Loucy (cell line): Measurements from ENCODE around the gene AMY2B.

Experiments used
- H2AFZ ChIP-seq: fragments of 200-600 bp; sonication (generic); 2 replicates; pipeline ENCODE4 v1.6.0; 2016; ENCODE audit warnings: antibody characterized with exemption, mild to moderate bottlenecking, low read length, moderate library complexity
- H3F3A ChIP-seq: fragments of 200-600 bp; 2 replicates; pipeline ENCODE4 v1.6.0; 2016; ENCODE audit warnings: antibody characterized with exemption, low read depth, mild to moderate bottlenecking
- H3K27me3 ChIP-seq: fragments of 200-600 bp; sonication (generic); 2 replicates; pipeline ENCODE4 v1.6.1; 2014; ENCODE audit warnings: low read length, mild to moderate bottlenecking; ENCODE audit not compliant: insufficient read depth, poor library complexity, severe bottlenecking
- H3K36me3 ChIP-seq: fragments of 200-600 bp; sonication (generic); 2 replicates; pipeline ENCODE4 v1.6.1; 2016; ENCODE audit warnings: low read length; ENCODE audit not compliant: insufficient read depth
- H3K4me1 ChIP-seq: fragments of 200-600 bp; sonication (generic); 2 replicates; pipeline ENCODE4 v1.5.1; 2014; ENCODE audit warnings: low read length, mild to moderate bottlenecking; ENCODE audit not compliant: insufficient read depth, poor library complexity, severe bottlenecking
- H3K4me2 ChIP-seq: fragments of 200-600 bp; sonication (generic); 2 replicates; pipeline ENCODE4 v1.6.0; 2014; ENCODE audit warnings: antibody characterized with exemption, low read length, low read depth, mild to moderate bottlenecking; ENCODE audit not compliant: poor library complexity, severe bottlenecking
- H3K4me3 ChIP-seq: fragments of 200-600 bp; sonication (generic); 2 replicates; pipeline ENCODE4 v1.5.1; 2014; ENCODE audit warnings: low read length, mild to moderate bottlenecking, mixed read lengths; ENCODE audit not compliant: poor library complexity, severe bottlenecking
- H3K79me2 ChIP-seq: fragments of 200-600 bp; sonication (generic); 2 replicates; pipeline ENCODE4 v1.6.1; 2014; ENCODE audit warnings: low read length; ENCODE audit not compliant: insufficient read depth
- H3K9ac ChIP-seq: fragments of 200-600 bp; sonication (generic); 2 replicates; pipeline ENCODE4 v1.6.0; 2014; ENCODE audit warnings: mild to moderate bottlenecking, low read depth, low read length, moderate library complexity; ENCODE audit not compliant: poor library complexity, severe bottlenecking
- H3K9me2 ChIP-seq: fragments of 200-600 bp; sonication (generic); replicated peaks from 2 replicates; pipeline ENCODE4 v1.6.1; 2016; ENCODE audit warnings: low read depth, low read length, mixed read lengths
- H3K9me3 ChIP-seq: fragments of 200-600 bp; sonication (generic); 2 replicates; pipeline ENCODE4 v1.6.1; 2014; ENCODE audit warnings: mild to moderate bottlenecking, antibody characterized with exemption, low read length, low read depth; ENCODE audit not compliant: insufficient read depth
- H4K20me1 ChIP-seq: fragments of 200-600 bp; sonication (generic); 2 replicates; pipeline ENCODE4 v1.6.0; 2014; ENCODE audit warnings: antibody characterized with exemption, low read length, mild to moderate bottlenecking; ENCODE audit not compliant: insufficient read depth, poor library complexity, severe bottlenecking
- CTCF ChIP-seq: fragments of 200-600 bp; sonication (generic); conservative IDR thresholded peaks from 2 replicates; pipeline ENCODE4 v1.5.1; 2014; ENCODE audit warnings: mild to moderate bottlenecking, antibody characterized with exemption, low read length
- EZH2phosphoT487 ChIP-seq: fragments of 200-600 bp; IDR thresholded peaks from 2 replicates; pipeline ENCODE4 v1.6.1; 2018; ENCODE audit warnings: antibody characterized with exemption, mild to moderate bottlenecking, moderate library complexity, borderline replicate concordance

Gene AMY2B

GRCh38 chr1:103525607-103526507 lies 45.5 kb upstream of the AMY2B start, which contains the start of gene RNPC3:
RNPC3 (plus strand) TSS chr1:103525699; CDS start chr1:103526071, 372 bp downstream.
- Histone ChIP-seq H3K79me2 (peaks cover 46% of the 10 kb centered on the region), H3K9me3 (no peaks in the 10 kb centered on the region), H2AFZ (peak within 1 kb of the TSS; percentile 92), H3K9me2 (no peaks in the 10 kb centered on the region), H4K20me1 (peaks cover 41% of the 10 kb centered on the region), H3K4me1 (peaks cover 31% of the 10 kb centered on the region), H3K4me3 (peak within 1 kb of the TSS; percentile 95), H3K9ac (peak within 1 kb of the TSS; percentile 91), H3K4me2 (peak within 1 kb of the TSS; percentile 96), H3K27me3 (no peaks in the 10 kb centered on the region), H3K36me3 (no peaks in the 10 kb centered on the region), H3F3A (no peaks in the 10 kb centered on the region)
- TF ChIP-seq CTCF (peak; percentile 7; the same call in 1 of the 2 replicates), EZH2phosphoT487 (no peak)

GRCh38 chr1:103527331-103527730 lies 44.1 kb upstream of the AMY2B start:
- H4K20me1 ChIP-seq, result peaks cover 45% of the 10 kb centered on the region
- H3K4me3 ChIP-seq, result peak overlapping the region; percentile 95
- no peaks in the 10 kb centered on the region for H3K27me3 ChIP-seq
- H3F3A ChIP-seq, result no peaks in the 10 kb centered on the region
- H3K9me3 ChIP-seq, result no peaks in the 10 kb centered on the region
- peaks cover 31% of the 10 kb centered on the region for H3K4me1 ChIP-seq
- H2AFZ ChIP-seq, result no peak overlapping the region
- peak overlapping the region; percentile 91 for H3K9ac ChIP-seq
- TF ChIP-seq CTCF (no peak), EZH2phosphoT487 (no peak)
- H3K79me2 ChIP-seq, result peaks cover 59% of the 10 kb centered on the region
- H3K9me2 ChIP-seq, result no peaks in the 10 kb centered on the region
- peak overlapping the region; percentile 95 for H3K4me2 ChIP-seq
- H3K36me3 ChIP-seq, result no peaks in the 10 kb centered on the region

- no peaks in the 10 kb centered on the region for H3F3A ChIP-seq
- H3K9me2 ChIP-seq, result no peaks in the 10 kb centered on the region
- peaks cover 56% of the 10 kb centered on the region for H4K20me1 ChIP-seq
- TF ChIP-seq EZH2phosphoT487 (no peak), CTCF (no peak)
- H3K9me3 ChIP-seq, result no peaks in the 10 kb centered on the region
- H3K4me1 ChIP-seq, result peaks cover 34% of the 10 kb centered on the region
- peak overlapping the region; percentile 95 for H3K4me2 ChIP-seq
- H2AFZ ChIP-seq, result no peak overlapping the region
- peaks cover 76% of the 10 kb centered on the region for H3K79me2 ChIP-seq
- peaks cover 11% of the 10 kb centered on the region; the same call in 1 of the 2 replicates for H3K36me3 ChIP-seq
- H3K9ac ChIP-seq, result no peak overlapping the region
- no peaks in the 10 kb centered on the region for H3K27me3 ChIP-seq
- peak overlapping the region; percentile 2 for H3K4me3 ChIP-seq
Observed at GRCh38 chr1:103529746-103530145, 41.6 kb upstream of the AMY2B start.
